Transverse colon (tissue), 4 donors: ENCODE data around the gene L3MBTL4. TPM values are rescaled to one million over a fixed set of nuclear protein-coding genes. Genes with fewer than 3 reads are reported as not detected.
A peak's percentile ranks its signal among the peaks of the same experiment; 100 is the strongest.

ENCODE experiments used
- DNase-seq: peaks from one replicate; pipeline ENCODE4 v3.0.0-alpha.2; 2019
- H3K27ac ChIP-seq, 4 donors: fragments of 200-600 bp; sonication (generic); 2 replicates each; pipeline ENCODE4 v1.5.1; 2016 to 2018; ENCODE audit warnings: inconsistent platforms in 4 of 4
- H3K27me3 ChIP-seq: fragments of 200-600 bp; sonication (generic); 2 replicates; pipeline ENCODE4 v1.5.1; 2017; ENCODE audit warnings: inconsistent platforms
- H3K36me3 ChIP-seq, 4 donors: fragments of 200-600 bp; sonication (generic); 2 replicates each; pipeline ENCODE4 v1.5.1; 2017 to 2019; ENCODE audit warnings: inconsistent platforms in 4 of 4
- H3K4me1 ChIP-seq, 4 donors: fragments of 200-600 bp; sonication (generic); 2 replicates each; pipeline ENCODE4 v1.5.1; 2017 to 2020; ENCODE audit warnings: inconsistent platforms in 4 of 4
- H3K4me3 ChIP-seq, 4 donors: fragments of 200-600 bp; sonication (generic); 1 replicate in 1 of 4; 2 replicates in 3 of 4; pipeline versions ENCODE4 v1.5.1 to v1.6.1; 2017 to 2019; ENCODE audit warnings: inconsistent platforms in 4 of 4
- H3K9me3 ChIP-seq, 2 donors: fragments of 200-600 bp; sonication (generic); 2 replicates each; pipeline ENCODE4 v1.5.1; 2017 to 2019; ENCODE audit warnings: inconsistent platforms in 2 of 2
- CTCF ChIP-seq, 5 experiments: fragments of 200-600 bp in 3 of 5; fragments of 450-650 bp in 2 of 5; sonication (generic) in 3 of 5; IDR thresholded peaks; 1 replicate in 2 of 5; 2 replicates in 3 of 5; pipeline ENCODE4 v1.5.1; 2016 to 2017; ENCODE audit warnings: antibody characterized with exemption in 5 of 5, inconsistent platforms in 3 of 5, mild to moderate bottlenecking in 2 of 5, moderate library complexity in 1 of 5
- EP300 ChIP-seq: sonication (generic); formaldehyde crosslinking; IDR thresholded peaks from one replicate; pipeline ENCODE4 v1.6.1; 2017; ENCODE audit warnings: antibody characterized with exemption, low read depth
- POLR2A ChIP-seq: fragments of 450-650 bp; IDR thresholded peaks from one replicate; pipeline ENCODE4 v1.6.1; 2016; ENCODE audit warnings: antibody characterized with exemption, mild to moderate bottlenecking, moderate library complexity
- POLR2AphosphoS5 ChIP-seq, 3 donors: sonication (generic); formaldehyde crosslinking; IDR thresholded peaks; one replicate each; pipeline ENCODE4 v1.6.1; 2016; ENCODE audit warnings: antibody characterized with exemption in 3 of 3
- WGBS, 2 donors: methylation state at CpG; one replicate each; pipeline ENCODE4 v1.1.5; 2018; ENCODE audit warnings: low coverage in 1 of 2; 5-methylcytosine and 5-hydroxymethylcytosine counted together
- in situ Hi-C, 4 donors: fragments of 200-750 bp; cut with MboI; loops; one replicate each; pipeline versions ENCODE4 v1.15.0 to v1.15.1; 2017; ENCODE audit warnings: low sequenced_read_pairs in 3 of 4, low pct_ligation_motif_present in 1 of 4, low pct_unique_long_range_greater_than_20kb in 1 of 4
- intact Hi-C: fragments of 100-400 bp; cut with DNase I; formaldehyde crosslinking; loops from one replicate; pipeline ENCODE4 v1.15.1; 2023; ENCODE audit warnings: low total_unique reads
- total RNA-seq, 4 donors: library from RNA; depleted of rRNA; stranded (reverse); fragments of >200 nt; gene quantifications; one replicate each; pipeline ENCODE4 v1.1.0, GENCODE V29; 2016

L3MBTL4 gene
- total RNA-seq, 4 donors from 2014 or later: 0.20 to 4.9 (median 2.9) TPM

GRCh38 chr18:6220129-6220528, 194.6 kb downstream of the L3MBTL4 start:
- in situ Hi-C loops: loop anchor here in 1 of 4 donors (25.0 kb wide), 1 partner anchor 108 kb away; no protein-coding TSS in a partner anchor
- no peaks in the 10 kb centered on the region for H3K9me3 ChIP-seq
- H3K36me3 ChIP-seq: no peaks in the 10 kb centered on the region
- no peaks in the 10 kb centered on the region for H3K27me3 ChIP-seq
- no peak overlapping the region for H3K4me3 ChIP-seq
- intact Hi-C loops: no loop called here
- no peaks in the 10 kb centered on the region for H3K4me1 ChIP-seq
- TF ChIP-seq POLR2A (no peak), EP300 (no peak), CTCF (IDR thresholded peaks at IDR 0.05) (no peak)
- DNase-seq: no peak
- WGBS, 2 donors: 76 to 83% methylated on average over 3 of the region's 3 CpGs
- H3K27ac ChIP-seq: no peak overlapping the region

GRCh38 chr18:6219116-6219717, 195.5 kb downstream of the L3MBTL4 start:
- WGBS, 2 donors: 78 to 85% methylated on average over 9 to 12 of the region's 12 CpGs
- TF ChIP-seq POLR2AphosphoS5 (IDR thresholded peaks at IDR 0.05): no peak
- TF ChIP-seq EP300: no peak
- TF ChIP-seq POLR2A: no peak
- peak in 3 of 5 experiments; percentile 26 to 34 (median 33) for TF ChIP-seq CTCF (IDR thresholded peaks at IDR 0.05)
- H3K4me1 ChIP-seq: no peaks in the 10 kb centered on the region
- in situ Hi-C loops (loop anchor here in 1 of 4 donors (25.0 kb wide), 1 partner anchor 107 kb away; no protein-coding TSS in a partner anchor), intact Hi-C loops (no loop called here)
- no peak for DNase-seq
- no peaks in the 10 kb centered on the region for H3K36me3 ChIP-seq
- H3K27ac ChIP-seq: no peak overlapping the region
- no peaks in the 10 kb centered on the region for H3K9me3 ChIP-seq
- no peaks in the 10 kb centered on the region for H3K27me3 ChIP-seq
- H3K4me3 ChIP-seq: no peak overlapping the region

GRCh38 chr18:6215888-6216287, 198.8 kb downstream of the L3MBTL4 start:
- no peaks in the 10 kb centered on the region for H3K27me3 ChIP-seq
- no peak overlapping the region for H3K4me3 ChIP-seq
- no peaks in the 10 kb centered on the region for H3K9me3 ChIP-seq
- no peaks in the 10 kb centered on the region for H3K36me3 ChIP-seq
- H3K4me1 ChIP-seq: no peaks in the 10 kb centered on the region
- TF ChIP-seq POLR2AphosphoS5 (IDR thresholded peaks at IDR 0.05): no peak
- no peak for TF ChIP-seq EP300
- TF ChIP-seq CTCF (IDR thresholded peaks at IDR 0.05): no peak
- no peak for TF ChIP-seq POLR2A
- 77 to 78% methylated on average over 2 of the region's 2 CpGs for WGBS, 2 donors
- intact Hi-C loops: no loop called here
- no peak overlapping the region for H3K27ac ChIP-seq
- in situ Hi-C loops: loop anchor here in 1 of 4 donors (25.0 kb wide), 1 partner anchor 104 kb away; no protein-coding TSS in a partner anchor
- no peak for DNase-seq

GRCh38 chr18:6211174-6211504, 203.6 kb downstream of the L3MBTL4 start:
- WGBS, 2 donors: 72 to 88% methylated on average over 1 of the region's 1 CpG
- no peak for TF ChIP-seq POLR2AphosphoS5 (IDR thresholded peaks at IDR 0.05)
- TF ChIP-seq CTCF (IDR thresholded peaks at IDR 0.05): no peak
- no peak for TF ChIP-seq POLR2A
- intact Hi-C loops: no loop called here
- Histone ChIP-seq H3K27ac (no peak overlapping the region), H3K9me3 (no peaks in the 10 kb centered on the region), H3K4me1 (no peaks in the 10 kb centered on the region), H3K4me3 (no peak overlapping the region), H3K27me3 (no peaks in the 10 kb centered on the region), H3K36me3 (no peaks in the 10 kb centered on the region)
- in situ Hi-C loops: loop anchor here in 1 of 4 donors (25.0 kb wide), 1 partner anchor 99 kb away; no protein-coding TSS in a partner anchor
- DNase-seq: no peak
